Neuron (in vitro differentiated cells): ENCODE measurements around the gene PRKAA1.
"Not testable (repeated sequence)": the region's sequence is repeated elsewhere in the genome, so short reads cannot be mapped to it uniquely, and the experiment has no call there.

ENCODE experiments used
- H2AFZ ChIP-seq: one replicate; pipeline ENCODE4 v1.6.1; 2013; ENCODE audit warnings: low read depth, mild to moderate bottlenecking, inconsistent platforms, low read length, moderate library complexity
- H3K27me3 ChIP-seq: one replicate; pipeline ENCODE4 v1.6.1; 2013; ENCODE audit warnings: low read length; ENCODE audit not compliant: insufficient read depth
- H3K36me3 ChIP-seq: one replicate; pipeline ENCODE4 v1.6.1; 2013; ENCODE audit warnings: low read length; ENCODE audit not compliant: insufficient read depth
- H3K4me1 ChIP-seq: one replicate; pipeline ENCODE4 v1.6.1; 2013; ENCODE audit warnings: low read length; ENCODE audit not compliant: insufficient read depth
- H3K4me3 ChIP-seq: 2 replicates; pipeline ENCODE4 v1.5.1; 2013; ENCODE audit warnings: mild to moderate bottlenecking, low read length, moderate library complexity
- H3K9me3 ChIP-seq: one replicate; pipeline ENCODE4 v1.6.1; 2013; ENCODE audit warnings: low read length

PRKAA1 gene

DNA sequence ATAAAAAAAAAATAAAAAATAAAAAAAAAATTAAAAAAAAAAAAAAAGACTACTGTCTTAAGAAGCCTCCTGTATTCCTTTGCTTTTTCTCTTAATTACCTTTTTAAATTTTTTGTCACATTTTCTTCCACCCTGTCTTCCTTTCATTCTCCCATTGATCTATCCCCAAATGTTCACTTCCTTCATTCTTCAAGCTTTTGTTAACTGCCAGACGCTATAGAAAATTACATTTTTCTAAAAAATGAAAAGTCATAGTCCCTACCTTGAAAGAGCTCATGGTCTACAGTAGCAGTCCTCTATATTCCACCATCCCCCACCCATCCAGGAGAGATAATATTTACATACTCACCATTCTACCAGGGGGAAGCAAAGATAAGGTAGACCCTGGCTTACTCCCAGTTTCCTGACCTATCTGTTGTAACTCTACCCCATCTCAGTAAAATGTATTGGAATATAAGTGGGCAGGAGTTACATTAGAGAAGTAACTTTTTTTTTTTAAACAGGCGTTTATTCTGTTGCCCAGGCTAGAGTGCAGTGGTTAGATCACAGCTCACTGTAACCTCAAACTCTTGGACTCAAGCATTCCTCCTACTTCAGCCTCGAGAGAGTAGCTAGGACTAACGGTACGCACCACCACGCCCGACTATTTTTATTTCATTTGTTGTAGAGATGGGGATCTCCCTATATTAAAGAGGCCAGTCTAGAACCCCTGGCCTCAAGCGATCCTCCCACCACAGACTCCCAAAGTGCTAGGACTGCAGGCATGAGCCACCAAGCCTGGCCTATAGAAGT lies 3.8 kb upstream of the PRKAA1 start:
- no peaks in the 10 kb centered on the region for H3K27me3 ChIP-seq
- no peaks in the 10 kb centered on the region for H3K9me3 ChIP-seq
- H3K4me1 ChIP-seq, result peaks cover 16% of the 10 kb centered on the region
- no peak overlapping the region for H3K4me3 ChIP-seq
- H3K36me3 ChIP-seq, result no peaks in the 10 kb centered on the region
- H2AFZ ChIP-seq, result no peak overlapping the region

DNA sequence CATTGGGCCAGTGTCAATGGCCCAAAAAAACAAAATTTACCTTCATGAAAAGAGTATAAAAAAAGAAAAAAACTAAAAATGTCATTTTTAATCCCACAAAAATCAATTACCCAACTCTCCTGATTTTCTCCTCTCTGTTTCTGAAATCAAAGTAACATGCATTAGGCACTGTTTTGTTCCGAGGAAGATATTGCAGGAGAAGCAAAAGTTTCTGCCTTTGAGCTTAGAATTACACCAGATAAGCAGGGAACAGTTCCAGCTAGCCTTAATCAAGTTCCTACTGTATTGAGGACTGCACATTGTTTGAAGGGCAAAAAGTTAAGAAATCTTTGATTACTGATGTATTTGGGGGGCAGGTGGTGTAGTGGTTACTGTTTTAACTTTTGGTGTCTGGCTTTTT lies 1.1 kb upstream of the PRKAA1 start:
- H3K27me3 ChIP-seq, result no peaks in the 10 kb centered on the region

DNA sequence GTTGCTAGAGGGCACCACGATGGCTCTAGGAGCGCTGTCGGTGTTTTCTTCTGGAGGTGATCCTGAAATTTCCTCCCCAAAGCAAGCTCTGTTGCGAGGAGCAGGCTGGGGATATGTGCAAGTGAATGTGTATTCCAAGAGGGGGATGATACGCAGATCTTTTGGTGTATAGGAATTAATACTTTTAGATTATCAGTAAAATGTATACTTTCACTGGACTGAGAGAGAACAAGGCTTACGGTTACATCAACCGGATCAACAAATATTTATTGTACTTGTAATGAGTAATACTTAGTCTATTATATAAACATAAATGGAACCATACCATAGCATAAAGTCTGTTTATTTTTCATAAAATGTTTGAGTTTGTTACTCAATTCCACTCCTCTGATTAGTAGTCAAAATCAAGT lies 632 bp upstream of the PRKAA1 start:
- Histone ChIP-seq H3K36me3 (peaks cover 3% of the 10 kb centered on the region), H2AFZ (peak overlapping the region; percentile 99), H3K27me3 (no peaks in the 10 kb centered on the region), H3K4me3 (peak overlapping the region; percentile 95), H3K4me1 (peaks cover 24% of the 10 kb centered on the region), H3K9me3 (no peaks in the 10 kb centered on the region)

More for the DNA sequence above, 1.1 kb upstream of the PRKAA1 start:
- Histone ChIP-seq H3K4me3 (peak overlapping the region; percentile 95), H3K4me1 (peaks cover 24% of the 10 kb centered on the region), H3K36me3 (peaks cover 3% of the 10 kb centered on the region), H2AFZ (no peak overlapping the region), H3K9me3 (no peaks in the 10 kb centered on the region)

DNA sequence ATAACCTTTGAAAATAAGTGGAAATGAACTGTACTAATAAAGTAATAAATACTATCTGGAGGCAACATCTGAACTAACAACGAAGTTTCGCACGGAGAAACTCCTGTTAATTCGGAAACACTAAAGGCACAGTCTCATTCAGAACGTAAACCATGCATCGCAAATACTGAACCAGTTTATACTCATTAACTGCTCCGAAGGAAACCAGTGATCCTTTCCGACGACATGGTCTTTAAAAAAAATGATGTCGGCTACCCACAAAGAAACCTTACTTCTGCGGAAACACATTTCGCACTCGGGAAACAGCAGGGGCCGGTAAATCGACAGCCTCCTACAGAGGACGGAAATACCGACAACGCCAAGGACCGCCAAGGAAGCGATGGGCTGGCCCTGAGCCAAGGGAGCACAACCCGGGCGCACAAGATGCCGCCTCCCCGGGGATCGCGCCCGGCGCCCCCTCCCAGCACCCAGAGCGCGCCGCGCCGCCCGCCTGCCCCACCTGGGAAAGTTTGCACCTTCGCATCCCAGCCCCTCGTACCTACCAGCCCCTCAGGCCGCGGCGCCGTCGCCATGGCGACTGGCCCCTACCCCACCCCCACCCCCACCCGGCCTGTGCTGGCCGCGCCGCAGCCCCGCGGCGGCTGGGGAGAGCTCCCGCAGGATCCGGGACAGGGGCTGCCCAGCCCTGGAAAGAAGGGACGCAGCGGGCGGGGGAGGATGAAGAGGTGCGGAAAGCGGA lies 732 bp downstream of the PRKAA1 start:
- Histone ChIP-seq H3K4me1 (peaks cover 24% of the 10 kb centered on the region), H3K36me3 (peaks cover 3% of the 10 kb centered on the region), H3K4me3 (peak overlapping the region; percentile 95), H3K9me3 (no peaks in the 10 kb centered on the region), H2AFZ (peak overlapping the region; percentile 51), H3K27me3 (no peaks in the 10 kb centered on the region)

DNA sequence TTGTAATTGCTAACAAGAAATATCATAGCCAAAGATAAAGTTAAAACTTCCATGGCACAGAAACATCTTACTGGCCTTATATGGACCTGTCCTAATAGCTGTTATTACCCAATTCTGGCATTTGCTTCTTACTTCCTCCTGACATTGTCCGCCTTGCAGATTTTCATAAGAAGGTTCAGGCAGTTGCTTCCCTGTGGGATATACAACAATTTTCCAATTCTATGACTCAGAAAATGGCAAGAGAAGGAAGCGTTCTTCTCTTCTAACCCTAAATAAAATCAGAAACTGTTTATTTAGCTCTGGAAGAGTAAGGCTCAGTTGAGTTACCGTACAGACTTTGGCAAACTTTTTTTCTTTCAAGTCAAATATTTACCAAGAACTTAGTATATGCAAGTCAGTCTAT lies 1.7 kb downstream of the PRKAA1 start:
- H3K27me3 ChIP-seq, result no peaks in the 10 kb centered on the region
- no peak overlapping the region for H2AFZ ChIP-seq
- H3K4me1 ChIP-seq, result peaks cover 24% of the 10 kb centered on the region
- no peaks in the 10 kb centered on the region for H3K9me3 ChIP-seq
- H3K4me3 ChIP-seq, result peak overlapping the region; percentile 95
- H3K36me3 ChIP-seq, result peaks cover 3% of the 10 kb centered on the region

DNA sequence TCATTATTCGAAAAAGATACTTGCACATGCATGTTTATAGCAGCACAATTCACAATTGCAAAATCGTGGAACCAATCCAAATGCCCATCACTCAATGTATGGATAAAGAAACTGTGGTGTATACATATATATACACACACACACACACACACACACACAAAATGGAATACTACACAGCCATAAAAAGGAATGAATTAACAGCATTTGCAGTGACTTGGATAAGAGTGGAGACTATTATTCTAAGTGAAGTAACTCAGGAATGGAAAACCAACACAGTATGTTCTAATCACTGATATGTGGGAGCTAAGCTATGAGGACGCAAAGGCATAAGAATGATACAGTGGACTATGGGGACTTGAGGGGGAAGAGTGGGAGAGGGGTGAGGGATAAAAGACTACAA lies 3.3 kb downstream of the PRKAA1 start:
- not testable (repeated sequence) for H3K9me3 ChIP-seq, H2AFZ ChIP-seq, H3K27me3 ChIP-seq, H3K36me3 ChIP-seq, H3K4me3 ChIP-seq
- H3K4me1 ChIP-seq, result peaks cover 24% of the 10 kb centered on the region

DNA sequence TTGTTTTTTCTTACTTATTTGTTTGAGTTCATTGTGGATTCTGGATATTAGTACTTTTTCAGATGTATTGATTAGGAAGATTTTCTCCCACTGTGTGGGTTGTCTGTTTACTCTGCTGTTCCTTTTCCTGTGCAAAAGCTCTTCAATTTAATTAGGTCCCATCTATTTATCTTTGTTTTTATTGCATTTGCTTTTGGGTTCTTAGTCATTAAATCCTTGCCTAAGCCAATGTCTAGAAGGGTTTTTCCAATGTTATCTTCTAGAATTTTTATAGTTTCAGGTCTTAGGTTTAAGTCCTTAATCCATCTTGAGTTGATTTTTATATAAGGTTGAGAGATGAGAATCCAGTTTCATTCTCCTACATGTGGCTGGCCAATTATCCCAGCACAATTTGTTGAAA lies 3.8 kb downstream of the PRKAA1 start:
- H3K36me3 ChIP-seq, H3K27me3 ChIP-seq, H3K9me3 ChIP-seq, H3K4me3 ChIP-seq, H2AFZ ChIP-seq: not testable (repeated sequence)
- peaks cover 19% of the 10 kb centered on the region for H3K4me1 ChIP-seq

DNA sequence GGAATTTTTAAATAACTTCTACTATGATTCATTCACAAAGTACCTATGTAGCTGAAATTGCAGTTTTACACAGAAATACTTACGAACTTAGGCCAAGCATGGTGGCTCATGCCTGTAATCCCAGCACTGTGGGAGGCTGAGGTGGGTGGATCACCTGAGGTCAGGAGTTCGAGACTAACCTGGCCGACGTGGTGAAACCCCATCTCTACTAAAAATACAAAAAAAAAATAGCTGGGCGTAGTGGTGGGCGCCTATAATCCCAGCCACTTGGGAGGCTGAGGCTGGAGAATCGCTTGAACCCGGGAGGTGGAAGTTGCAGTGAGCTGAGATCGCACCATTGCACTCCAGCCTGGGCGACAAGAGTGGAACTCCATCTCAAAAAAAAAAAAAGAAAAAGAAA lies 5.5 kb downstream of the PRKAA1 start:
- H3K4me1 ChIP-seq, H3K27me3 ChIP-seq, H3K36me3 ChIP-seq, H3K9me3 ChIP-seq, H2AFZ ChIP-seq, H3K4me3 ChIP-seq: not testable (repeated sequence)

DNA sequence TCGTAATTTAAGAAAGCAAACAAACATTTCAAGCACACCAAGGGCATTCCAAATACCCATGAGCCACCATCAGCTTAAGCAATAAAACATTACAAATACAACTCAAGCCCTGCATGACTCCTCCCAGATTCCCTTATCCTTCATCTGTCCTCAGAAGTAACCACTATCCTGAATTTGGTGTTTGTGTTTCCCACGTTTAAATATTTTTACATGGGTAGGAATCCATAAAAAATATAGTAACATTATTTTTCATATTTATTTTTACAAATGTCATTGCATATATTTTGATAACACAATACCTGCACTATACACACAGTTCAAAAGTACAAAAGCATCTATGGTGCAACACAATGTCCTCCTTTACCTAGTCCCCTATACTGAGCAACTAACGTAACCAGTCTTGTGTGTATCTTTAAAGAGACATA lies 6.4 kb downstream of the PRKAA1 start:
- H3K27me3 ChIP-seq, result no peaks in the 10 kb centered on the region
- peaks cover 3% of the 10 kb centered on the region for H3K36me3 ChIP-seq
- H3K9me3 ChIP-seq, result peaks cover 7% of the 10 kb centered on the region
- no peak overlapping the region for H3K4me3 ChIP-seq
- H2AFZ ChIP-seq, result no peak overlapping the region
- H3K4me1 ChIP-seq, result peaks cover 6% of the 10 kb centered on the region

DNA sequence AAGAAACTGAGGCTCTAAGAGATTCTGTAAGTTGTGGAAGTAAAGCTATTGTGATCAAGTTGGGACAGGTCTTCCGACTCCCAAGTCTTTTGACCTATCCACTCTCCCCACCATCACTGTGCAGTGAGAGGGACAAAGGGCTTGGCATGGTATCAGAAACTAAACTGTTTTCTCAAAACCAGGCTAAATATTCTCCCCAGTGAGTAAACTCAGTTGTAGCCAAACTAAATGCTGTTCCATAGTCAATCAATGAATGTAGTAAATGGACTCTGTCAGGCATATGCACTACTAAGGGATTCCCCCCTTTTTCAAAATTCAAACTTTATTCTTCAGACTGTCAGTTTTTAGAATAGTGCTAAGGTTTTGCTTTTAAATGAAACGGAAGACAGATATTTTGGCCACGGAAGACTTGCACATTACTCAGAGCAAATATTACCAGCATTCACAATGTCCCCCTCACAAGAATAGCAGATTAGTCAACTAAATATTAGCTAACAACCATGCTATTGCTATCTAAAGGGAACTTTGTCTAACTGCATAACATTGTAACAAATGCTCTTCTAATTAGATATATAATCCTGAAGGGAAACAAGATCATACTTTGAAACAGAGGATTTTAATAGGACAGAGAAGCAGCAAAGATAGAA lies 7.1 kb downstream of the PRKAA1 start:
- Histone ChIP-seq H3K27me3 (no peaks in the 10 kb centered on the region), H3K36me3 (peaks cover 3% of the 10 kb centered on the region), H3K4me3 (no peak overlapping the region), H3K9me3 (peaks cover 8% of the 10 kb centered on the region), H3K4me1 (no peaks in the 10 kb centered on the region), H2AFZ (no peak overlapping the region)

DNA sequence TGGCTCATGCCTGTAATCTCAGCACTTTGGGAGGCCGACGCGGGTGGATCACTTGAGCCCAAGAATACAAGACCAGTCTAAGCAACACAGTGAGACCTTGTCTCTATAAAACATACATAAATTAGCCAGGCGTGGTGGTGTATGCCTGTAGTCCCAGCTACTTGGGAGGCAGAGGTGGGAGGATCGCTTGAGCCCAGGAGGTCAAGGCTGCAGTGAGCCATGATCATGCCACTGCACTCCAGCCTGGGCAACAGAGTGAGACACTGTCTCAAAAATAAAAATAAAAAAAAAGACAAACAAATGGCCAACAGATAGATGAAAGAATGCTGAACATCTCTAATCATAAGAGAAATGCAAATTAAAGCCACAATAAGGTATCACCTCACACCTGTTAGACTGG lies 9.2 kb downstream of the PRKAA1 start:
- H3K27me3 ChIP-seq, H3K36me3 ChIP-seq, H3K9me3 ChIP-seq, H2AFZ ChIP-seq, H3K4me3 ChIP-seq, H3K4me1 ChIP-seq: not testable (repeated sequence)

DNA sequence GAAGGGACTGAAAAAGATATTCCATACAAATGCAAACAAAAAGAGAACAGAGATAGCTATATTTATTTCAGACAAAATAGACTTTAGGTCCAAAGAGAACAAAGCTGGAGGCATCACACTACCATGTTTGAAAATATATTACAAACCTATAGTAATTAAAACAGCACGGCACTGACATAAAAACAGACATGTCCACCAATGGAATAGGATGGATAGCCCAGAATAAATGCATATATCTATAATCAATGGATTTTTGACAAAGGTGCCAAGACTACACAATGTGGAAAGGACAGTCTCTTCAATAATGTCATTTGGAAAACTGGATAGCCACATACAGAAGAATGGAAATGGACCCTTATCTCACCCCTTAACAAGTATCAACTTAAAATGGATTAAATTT lies 10.2 kb downstream of the PRKAA1 start:
- Histone ChIP-seq H3K9me3 (peaks cover 8% of the 10 kb centered on the region), H3K36me3 (no peaks in the 10 kb centered on the region), H3K27me3 (no peaks in the 10 kb centered on the region), H3K4me1 (no peaks in the 10 kb centered on the region), H3K4me3 (no peak overlapping the region), H2AFZ (no peak overlapping the region)

DNA sequence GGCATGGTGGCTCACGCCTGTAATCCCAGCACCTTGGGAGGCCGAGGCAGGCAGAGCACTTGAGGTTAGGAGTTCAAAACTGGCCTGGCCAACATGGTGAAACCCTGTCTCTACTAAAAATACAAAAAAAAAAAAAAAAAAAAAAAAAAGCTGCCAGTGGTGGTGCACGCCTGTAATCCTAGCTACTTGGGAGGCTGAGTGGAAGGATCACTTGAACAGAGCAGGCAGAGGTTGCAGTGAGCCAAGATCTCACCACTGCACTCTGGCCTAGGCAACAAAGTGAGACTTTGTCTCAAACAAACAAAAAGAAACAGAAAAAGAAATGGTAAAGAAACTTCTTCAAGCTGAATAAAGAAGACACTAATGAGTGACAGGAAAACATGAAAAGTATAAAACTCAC lies 11.5 kb downstream of the PRKAA1 start:
- H2AFZ ChIP-seq, H3K36me3 ChIP-seq, H3K4me3 ChIP-seq, H3K4me1 ChIP-seq, H3K9me3 ChIP-seq, H3K27me3 ChIP-seq: not testable (repeated sequence)
